22Rv1 (cell line): ENCODE data around the gene TUBGCP2.

Source experiments
- H3K27ac ChIP-seq: fragments of 450-650 bp; 2 replicates; pipeline ENCODE4 v1.5.1; 2017
- ZFX ChIP-seq: fragments of 450-650 bp; IDR thresholded peaks from 2 replicates; pipeline ENCODE4 v1.6.1; 2017; ENCODE audit warnings: antibody characterized with exemption, borderline replicate concordance
- TF ChIP-seq, protein P1 (sequence below): fragments of 450-650 bp; IDR thresholded peaks from 2 replicates; pipeline ENCODE4 v1.5.1; 2017; ENCODE audit warnings: mild to moderate bottlenecking

The TUBGCP2 gene

DNA sequence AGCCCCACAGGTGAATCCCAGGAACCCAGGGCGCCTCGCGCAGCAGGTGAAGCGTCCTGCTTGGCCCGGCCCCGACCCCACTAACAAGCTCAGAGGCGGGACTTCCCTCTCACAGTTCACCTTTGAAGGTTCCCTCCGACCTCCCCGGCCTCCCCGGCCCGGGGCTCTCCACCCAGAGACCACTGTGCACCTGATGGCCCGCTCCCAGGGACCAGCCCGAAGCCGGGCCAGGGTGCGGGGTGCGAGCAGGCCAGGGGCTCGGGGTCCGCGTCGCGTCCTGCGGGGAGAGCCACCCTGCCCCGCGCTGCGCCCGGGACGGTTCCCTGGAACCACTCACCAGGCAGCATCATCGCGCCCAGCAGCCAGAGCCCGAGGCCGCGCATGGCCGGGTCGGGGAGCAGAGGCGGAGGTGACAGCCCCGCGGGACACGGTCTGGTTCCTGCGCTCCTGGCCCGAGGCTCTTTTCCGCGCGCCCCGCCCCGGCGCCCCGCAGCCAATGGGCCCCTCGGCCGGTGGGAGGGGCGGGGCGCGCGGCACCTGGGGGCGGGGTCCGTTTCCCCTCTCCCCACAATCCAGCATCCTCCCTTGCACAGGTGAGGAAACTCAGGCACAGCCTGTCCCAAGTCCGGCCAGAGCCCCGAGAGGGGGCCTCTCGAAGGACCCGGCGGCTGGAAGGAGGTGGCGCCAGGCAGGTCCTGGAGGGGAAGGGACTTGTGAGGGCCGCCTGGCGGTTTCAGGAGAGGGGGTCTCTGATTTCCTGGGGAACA lies 32.1 kb downstream of the TUBGCP2 start, which contains the start of gene ADAM8:
TSS of gene ADAM8 (minus strand) at position 434 of the 767 bp plus-strand sequence. CDS start at position 383, 51 bp downstream.
- TF ChIP-seq, protein P1, sequence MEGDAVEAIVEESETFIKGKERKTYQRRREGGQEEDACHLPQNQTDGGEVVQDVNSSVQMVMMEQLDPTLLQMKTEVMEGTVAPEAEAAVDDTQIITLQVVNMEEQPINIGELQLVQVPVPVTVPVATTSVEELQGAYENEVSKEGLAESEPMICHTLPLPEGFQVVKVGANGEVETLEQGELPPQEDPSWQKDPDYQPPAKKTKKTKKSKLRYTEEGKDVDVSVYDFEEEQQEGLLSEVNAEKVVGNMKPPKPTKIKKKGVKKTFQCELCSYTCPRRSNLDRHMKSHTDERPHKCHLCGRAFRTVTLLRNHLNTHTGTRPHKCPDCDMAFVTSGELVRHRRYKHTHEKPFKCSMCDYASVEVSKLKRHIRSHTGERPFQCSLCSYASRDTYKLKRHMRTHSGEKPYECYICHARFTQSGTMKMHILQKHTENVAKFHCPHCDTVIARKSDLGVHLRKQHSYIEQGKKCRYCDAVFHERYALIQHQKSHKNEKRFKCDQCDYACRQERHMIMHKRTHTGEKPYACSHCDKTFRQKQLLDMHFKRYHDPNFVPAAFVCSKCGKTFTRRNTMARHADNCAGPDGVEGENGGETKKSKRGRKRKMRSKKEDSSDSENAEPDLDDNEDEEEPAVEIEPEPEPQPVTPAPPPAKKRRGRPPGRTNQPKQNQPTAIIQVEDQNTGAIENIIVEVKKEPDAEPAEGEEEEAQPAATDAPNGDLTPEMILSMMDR: no peak
- TF ChIP-seq ZFX: no peak

DNA sequence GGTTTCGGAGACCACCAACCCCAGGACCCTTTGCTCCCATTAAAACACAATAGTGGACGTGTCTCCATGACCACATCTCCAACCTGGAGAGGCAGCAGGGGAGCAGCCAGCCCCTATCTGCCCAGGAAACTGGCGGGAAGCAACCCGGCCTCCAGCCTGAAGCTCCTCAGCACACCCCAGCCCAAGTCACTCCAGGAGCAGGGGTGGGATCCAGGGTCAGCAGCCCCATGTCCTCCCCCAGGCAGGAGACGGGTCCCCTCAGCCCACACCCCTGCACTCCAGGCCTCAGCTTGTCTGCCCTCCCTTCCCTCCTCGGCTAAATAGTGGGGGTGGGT lies 32.6 kb downstream of the TUBGCP2 start:
- H3K27ac ChIP-seq: no peak overlapping the region

More for the DNA sequence above, 32.1 kb downstream of the TUBGCP2 start, which contains the start of gene ADAM8:
- no peak within 1 kb of the TSS for H3K27ac ChIP-seq

DNA sequence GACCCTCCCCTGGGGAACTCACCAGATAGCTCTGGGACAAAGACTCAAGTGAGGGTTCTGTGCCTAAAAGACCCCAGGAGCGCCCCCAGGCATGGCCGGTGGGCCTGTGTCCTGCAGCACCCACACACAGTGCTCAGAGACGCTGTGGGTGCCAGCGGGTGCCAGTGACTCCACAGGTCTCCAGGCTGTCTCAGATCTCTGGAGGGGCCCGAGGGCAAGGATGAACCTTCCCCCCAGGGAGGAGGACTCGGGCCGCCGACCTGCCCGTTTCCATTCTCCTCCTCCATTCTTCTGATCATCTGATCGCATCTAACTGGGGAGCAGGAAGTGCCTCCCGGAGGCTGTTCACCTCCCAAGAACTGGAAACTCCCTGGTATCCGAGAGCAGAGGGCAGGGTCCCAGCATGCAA lies 33.0 kb downstream of the TUBGCP2 start:
- no peak overlapping the region for H3K27ac ChIP-seq
- TF ChIP-seq, protein P1: no peak
- TF ChIP-seq ZFX: no peak

More for the DNA sequence above, 32.6 kb downstream of the TUBGCP2 start:
- TF ChIP-seq ZFX: no peak
- TF ChIP-seq, protein P1: no peak

DNA sequence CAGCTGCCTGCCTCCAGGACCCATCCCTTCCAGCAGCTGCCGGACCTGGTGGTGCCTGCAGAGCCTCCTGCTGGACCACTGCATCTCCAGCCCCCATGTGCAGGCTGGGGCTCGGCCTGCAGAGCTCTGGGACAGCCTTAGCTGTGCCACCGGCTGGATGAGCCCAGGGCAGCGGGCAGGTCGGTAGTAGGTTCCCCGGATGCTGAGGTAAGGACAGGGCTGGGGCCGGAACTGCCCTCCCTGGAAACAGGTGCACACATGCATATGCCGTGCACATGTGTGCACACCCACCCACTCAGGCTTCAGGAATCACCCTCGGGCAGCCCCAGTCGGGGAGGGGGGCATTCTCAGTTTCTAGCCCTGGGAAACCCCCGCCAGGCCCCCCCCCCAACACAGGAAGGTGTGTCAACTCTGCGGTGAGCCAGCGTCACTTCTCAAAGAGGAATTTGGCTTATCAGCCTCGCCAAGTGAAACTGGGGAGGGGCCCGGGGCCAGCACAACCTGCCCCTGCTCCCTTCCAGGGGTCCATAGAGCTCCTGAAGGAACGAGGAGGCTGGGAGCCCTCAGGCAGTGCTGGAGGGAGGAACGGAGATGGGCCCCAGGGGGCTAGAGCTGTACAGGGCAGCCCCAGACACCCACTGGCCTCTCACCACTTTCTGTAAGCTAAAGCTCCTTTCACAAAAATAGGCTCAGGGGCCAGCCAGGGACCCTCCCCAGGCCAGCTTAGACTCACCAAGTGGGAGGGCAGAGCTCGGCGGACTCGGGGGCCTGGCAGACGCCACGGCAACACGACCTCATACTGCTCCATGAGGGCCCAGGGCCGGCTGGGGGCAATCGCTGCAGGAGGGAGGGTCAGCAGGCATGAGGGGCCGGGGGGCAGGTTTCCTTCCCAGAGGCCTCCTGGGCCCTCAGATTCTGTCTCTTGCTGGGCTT lies 33.7 kb downstream of the TUBGCP2 start:
- no peak for TF ChIP-seq ZFX
- TF ChIP-seq, protein P1: no peak
- no peak overlapping the region for H3K27ac ChIP-seq

DNA sequence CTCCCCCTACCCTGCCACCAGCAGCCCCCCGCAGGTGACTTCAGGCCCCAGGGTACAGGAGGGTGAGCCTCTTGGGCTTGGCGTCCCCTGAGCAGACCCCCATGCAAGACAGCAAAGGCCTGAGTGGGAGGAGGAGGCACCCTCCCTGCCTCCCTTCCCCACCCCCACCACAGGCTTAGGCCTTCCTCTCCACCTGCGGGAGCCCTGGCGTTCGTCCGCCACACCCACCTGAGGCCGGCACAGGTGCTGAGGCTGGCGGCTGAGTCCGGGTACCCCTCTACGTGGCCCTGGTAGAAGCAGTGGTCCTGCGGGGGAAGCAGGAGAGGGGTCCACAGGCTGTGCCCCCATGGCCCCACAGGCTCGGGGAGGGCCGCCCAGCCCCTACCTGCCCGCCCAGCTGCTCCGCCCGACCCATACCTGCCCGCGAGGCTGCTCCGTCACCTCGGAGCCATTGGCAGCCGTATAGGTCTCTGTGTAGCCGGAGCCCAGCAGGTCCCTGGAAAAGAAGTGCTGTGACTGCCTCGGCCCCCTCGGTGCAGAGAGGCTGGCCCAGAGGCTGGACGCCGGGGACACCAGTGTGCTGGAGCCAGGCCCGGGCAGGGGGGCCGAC lies 35.0 kb downstream of the TUBGCP2 start:
- no peak overlapping the region for H3K27ac ChIP-seq
- TF ChIP-seq, protein P1: no peak

DNA sequence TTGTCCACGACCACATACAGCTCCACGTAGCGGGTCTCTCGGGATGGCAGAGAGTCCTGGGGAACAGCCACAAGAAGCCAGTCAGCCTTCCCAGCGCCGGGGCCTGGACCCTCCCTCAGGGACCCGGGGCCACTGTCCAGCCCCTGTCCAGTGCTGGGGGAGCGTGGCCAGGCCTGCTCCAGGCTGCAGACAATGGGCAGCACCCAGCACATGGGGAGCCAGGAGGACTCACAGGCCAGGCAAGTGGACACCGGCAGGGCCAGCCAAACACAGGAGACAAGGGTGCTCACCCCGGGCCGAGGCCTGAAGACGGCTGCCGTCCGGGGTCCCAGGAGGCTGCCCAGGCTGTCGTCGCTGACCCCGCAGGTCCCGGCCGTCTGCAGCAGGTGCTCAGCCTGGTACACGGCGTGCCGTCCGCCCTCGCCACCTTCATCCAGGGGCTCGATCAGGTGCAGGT lies 35.7 kb downstream of the TUBGCP2 start:
- H3K27ac ChIP-seq: no peak overlapping the region

More for the DNA sequence above, 35.7 kb downstream of the TUBGCP2 start:
- no peak for TF ChIP-seq ZFX
- TF ChIP-seq, protein P1: no peak
